Stomach (tissue), 9 donors: ENCODE data around the gene GTF2H3. TPM values are rescaled to one million over a fixed set of nuclear protein-coding genes. Genes with fewer than 3 reads are reported as not detected.
A peak's percentile ranks its signal among the peaks of the same experiment; 100 is the strongest.
"Not testable (repeated sequence)": the region's sequence is repeated elsewhere in the genome, so short reads cannot be mapped to it uniquely, and the experiment has no call there.

ENCODE experiments used
- DNase-seq, 2 donors: peaks; one replicate each; pipeline versions ENCODE4 v3.0.0 to v3.0.0-alpha.2; 2013 to 2019
- H3K27ac ChIP-seq, 5 donors: fragments of 200-600 bp in 4 of 5; sonication (generic) in 4 of 5; one replicate each; pipeline ENCODE4 v1.5.1; 2013 to 2019; ENCODE audit warnings: mild to moderate bottlenecking in 1 of 5, moderate library complexity in 1 of 5
- H3K27me3 ChIP-seq, 3 donors: fragments of 200-600 bp; sonication (generic); one replicate each; pipeline ENCODE4 v1.5.1; 2017 to 2019; ENCODE audit warnings: mixed run types in 1 of 3
- H3K36me3 ChIP-seq, 4 donors: fragments of 200-600 bp; sonication (generic); 1 replicate in 3 of 4; 2 replicates in 1 of 4; pipeline ENCODE4 v1.5.1; 2016 to 2019
- H3K4me1 ChIP-seq, 4 donors: fragments of 200-600 bp; sonication (generic); one replicate each; pipeline ENCODE4 v1.5.1; 2016 to 2019
- H3K4me3 ChIP-seq, 4 donors: fragments of 200-600 bp; sonication (generic) in 3 of 4; one replicate each; pipeline ENCODE4 v1.5.1; 2016 to 2019; ENCODE audit warnings: mild to moderate bottlenecking in 1 of 4
- H3K9me3 ChIP-seq, 4 donors: fragments of 200-600 bp; sonication (generic); one replicate each; pipeline ENCODE4 v1.5.1; 2016 to 2019
- CTCF ChIP-seq, 7 experiments: fragments of 450-650 bp in 4 of 7; fragments of 200-600 bp in 3 of 7; sonication (generic) in 3 of 7; IDR thresholded peaks; one replicate each; pipeline ENCODE4 v1.5.1; 2016 to 2019; ENCODE audit warnings: antibody characterized with exemption in 7 of 7, control low read depth in 2 of 7, mild to moderate bottlenecking in 1 of 7
- EP300 ChIP-seq: sonication (generic); formaldehyde crosslinking; IDR thresholded peaks from one replicate; pipeline ENCODE4 v1.6.1; 2017; ENCODE audit warnings: antibody characterized with exemption
- POLR2A ChIP-seq, 4 donors: fragments of 450-650 bp; IDR thresholded peaks; one replicate each; pipeline ENCODE4 v1.6.1; 2016; ENCODE audit warnings: antibody characterized with exemption in 4 of 4, control low read depth in 2 of 4, mild to moderate bottlenecking in 1 of 4, moderate library complexity in 1 of 4
- POLR2AphosphoS5 ChIP-seq, 3 donors: sonication (generic); formaldehyde crosslinking; IDR thresholded peaks; one replicate each; pipeline ENCODE4 v1.6.1; 2016; ENCODE audit warnings: antibody characterized with exemption in 3 of 3
- WGBS, 5 donors: extraction: QIAGEN DNeasy Blood & Tissue Kit in 3 of 5; methylation state at CpG; one replicate each; pipeline versions ENCODE4 v1.1.5 to v1.1.7; 2013 to 2018; 5-methylcytosine and 5-hydroxymethylcytosine counted together
- intact Hi-C: fragments of 100-400 bp; cut with DNase I; formaldehyde crosslinking; loops from one replicate; pipeline ENCODE4 v1.15.1; 2023; ENCODE audit warnings: low total_unique reads
- polyA plus RNA-seq, 3 donors: library from polyadenylated mRNA; stranded (reverse); fragments of 200-250 nt; gene quantifications; one replicate each; pipeline ENCODE4 v1.2.3, GENCODE V29; 2013
- total RNA-seq, 5 donors: library from RNA; depleted of rRNA; stranded (reverse); fragments of >200 nt; gene quantifications; one replicate each; pipeline versions ENCODE4 v1.1.0 to v1.2.3, GENCODE V29; 2014 to 2016
- donor health status: healthy with polysubstance abuse.
- donor health status: Bipolar disorder and iron deficiency.
- donor health status: healthy.

Gene GTF2H3
- total and polyA plus RNA-seq, 8 donors = 2.9 to 40.2 (median 7.6) TPM; not detected in 1

- 0 to 2% (median 1%) methylated on average over 25 to 81 of the region's 81 CpGs for WGBS, 5 donors
- TF ChIP-seq POLR2AphosphoS5 (IDR thresholded peaks at IDR 0.05) (peak; percentile 73 to 96 (median 78)), EP300 (no peak), POLR2A (IDR thresholded peaks at IDR 0.05) (peak in 1 of 4 donors; percentile 46), CTCF (IDR thresholded peaks at IDR 0.05) (peak in 3 of 7 experiments; percentile 21 to 73 (median 62))
- intact Hi-C loops = no loop called here
Observed at GRCh38 chr12:123601602-123602489, 31.8 kb upstream of the GTF2H3 start, which contains the start of gene DDX55. TSS of gene DDX55 (plus strand) at chr12:123602099. CDS start at chr12:123602149, 50 bp downstream.

GRCh38 chr12:123602651-123603195 is 30.9 kb upstream of the GTF2H3 start:
- Histone ChIP-seq H3K36me3 (peaks cover 15 to 56% (median 49%) of the 10 kb centered on the region in 4 donors), H3K9me3 (no peaks in the 10 kb centered on the region), H3K27me3 (no peaks in the 10 kb centered on the region), H3K27ac (peak overlapping the region in 4 of 5 donors; percentile 88 to 93 (median 90)), H3K4me3 (peak overlapping the region; percentile 81 to 100 (median 98)), H3K4me1 (peaks cover 14 to 41% (median 30%) of the 10 kb centered on the region in 4 donors)
- WGBS, 5 donors = 5 to 10% (median 9%) methylated on average over 7 of the region's 7 CpGs
- intact Hi-C loops = no loop called here
- TF ChIP-seq POLR2AphosphoS5 (IDR thresholded peaks at IDR 0.05) = no peak
- no peak for TF ChIP-seq CTCF (IDR thresholded peaks at IDR 0.05)
- no peak for TF ChIP-seq EP300
- no peak for TF ChIP-seq POLR2A (IDR thresholded peaks at IDR 0.05)
- DNase-seq = peak in 1 of 2 donors; percentile 18

More at GRCh38 chr12:123601602-123602489, 31.8 kb upstream of the GTF2H3 start, which contains the start of gene DDX55:
- peaks cover 14 to 41% (median 30%) of the 10 kb centered on the region in 4 donors for H3K4me1 ChIP-seq
- no peaks in the 10 kb centered on the region for H3K9me3 ChIP-seq
- H3K27me3 ChIP-seq = no peaks in the 10 kb centered on the region
- H3K27ac ChIP-seq = peak within 1 kb of the TSS; percentile 88 to 93 (median 90)
- peak within 1 kb of the TSS; percentile 81 to 100 (median 98) for H3K4me3 ChIP-seq
- H3K36me3 ChIP-seq = peaks cover 14 to 56% (median 49%) of the 10 kb centered on the region in 4 donors
- peak; percentile 87 to 95 for DNase-seq

DNA sequence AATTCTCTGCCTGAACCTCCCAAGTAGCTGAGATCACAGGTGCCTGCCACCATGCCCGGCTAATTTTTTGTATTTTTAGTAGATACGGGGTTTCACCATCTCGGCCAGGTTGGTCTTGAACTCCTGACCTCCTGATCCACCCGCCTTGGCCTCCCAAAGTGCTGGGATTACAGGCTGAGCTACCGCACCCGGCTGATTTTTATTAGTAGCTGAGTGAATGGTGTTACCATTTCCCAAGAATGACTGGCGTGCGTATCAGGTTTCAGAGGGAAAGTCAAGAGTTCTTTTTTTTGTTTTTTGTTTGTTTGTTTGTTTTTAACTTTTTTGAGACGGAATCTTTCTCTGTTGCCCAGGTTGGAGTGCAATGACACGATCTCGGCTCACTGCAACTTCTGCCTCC is 30.1 kb upstream of the GTF2H3 start:
- intact Hi-C loops, H3K9me3 ChIP-seq, H3K27ac ChIP-seq, DNase-seq, H3K27me3 ChIP-seq: not testable (repeated sequence)
- 85 to 86% (median 85%) methylated on average over 11 of the region's 11 CpGs for WGBS, 5 donors
- Histone ChIP-seq H3K4me3 (peak overlapping the region in 1 of 4 donors; percentile 95), H3K4me1 (peaks cover 14 to 41% (median 30%) of the 10 kb centered on the region in 4 donors), H3K36me3 (peaks cover 21 to 56% (median 49%) of the 10 kb centered on the region in 4 donors)

DNA sequence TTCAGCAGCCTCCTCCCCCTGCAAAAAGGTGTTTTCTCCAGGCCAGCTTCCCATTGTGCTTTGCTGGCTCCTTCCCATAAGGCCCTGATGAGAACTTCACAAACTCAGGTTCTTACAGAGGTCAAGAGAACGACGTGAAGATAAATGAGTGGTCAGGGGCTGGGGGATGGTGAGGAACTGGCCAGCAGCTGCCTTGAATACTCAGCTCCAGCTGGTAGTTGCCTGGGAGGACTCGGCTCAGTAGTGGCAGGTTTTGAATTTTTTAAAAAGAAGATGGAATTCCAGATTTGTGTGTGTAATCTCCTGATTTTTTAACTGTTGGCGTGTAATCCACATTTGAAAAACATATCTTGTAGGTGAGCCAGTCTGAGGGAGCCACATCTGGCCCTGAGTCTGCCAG is 25.9 kb upstream of the GTF2H3 start:
- intact Hi-C loops = no loop called here
- Histone ChIP-seq H3K4me3 (no peak overlapping the region), H3K36me3 (peaks cover 56 to 90% (median 84%) of the 10 kb centered on the region in 4 donors), H3K27me3 (no peaks in the 10 kb centered on the region), H3K4me1 (peaks cover 7 to 24% (median 13%) of the 10 kb centered on the region in 4 donors), H3K27ac (no peak overlapping the region), H3K9me3 (no peaks in the 10 kb centered on the region)
- TF ChIP-seq POLR2A (IDR thresholded peaks at IDR 0.05) (no peak), CTCF (IDR thresholded peaks at IDR 0.05) (no peak), POLR2AphosphoS5 (IDR thresholded peaks at IDR 0.05) (no peak), EP300 (no peak)
- DNase-seq = no peak
- WGBS, 5 donors = 78 to 87% (median 85%) methylated on average over 4 of the region's 4 CpGs
